GM12878 (cell line): ENCODE data around the gene N4BP2. TPM values are rescaled to one million over a fixed set of nuclear protein-coding genes. Genes with fewer than 3 reads are reported as not detected.

Experiments
- EP300 ChIP-seq, 2 experiments: fragments of 150-350 bp in 1 of 2; IDR thresholded peaks; 2 replicates each; pipeline ENCODE4 v1.6.1; 2011 to 2012; ENCODE audit warnings: low read depth in 2 of 2, low read length in 2 of 2, borderline replicate concordance in 1 of 2, improper control_type of control experiment in 1 of 2, inconsistent platforms in 1 of 2; ENCODE audit not compliant: control insufficient read depth in 1 of 2
- IKZF2 ChIP-seq, 2 experiments: fragments of 450-650 bp; IDR thresholded peaks; 2 replicates each; pipeline ENCODE4 v1.6.1; 2017; ENCODE audit warnings: mild to moderate bottlenecking in 2 of 2, moderate library complexity in 2 of 2
- POLR2AphosphoS5 ChIP-seq: IDR thresholded peaks from 2 replicates; pipeline ENCODE4 v1.6.1; 2011; ENCODE audit warnings: mild to moderate bottlenecking, low read length, inconsistent platforms
- RELB ChIP-seq: fragments of 450-650 bp; IDR thresholded peaks from 2 replicates; pipeline ENCODE4 v1.6.1; 2017; ENCODE audit warnings: low read depth, mild to moderate bottlenecking, moderate library complexity
- SRF ChIP-seq, 2 experiments: IDR thresholded peaks; 2 replicates each; pipeline ENCODE4 v1.6.1; 2011; ENCODE audit warnings: low read depth in 2 of 2, low read length in 2 of 2, mild to moderate bottlenecking in 1 of 2, moderate library complexity in 1 of 2
- ZNF687 ChIP-seq: fragments of 450-650 bp; IDR thresholded peaks from 2 replicates; pipeline ENCODE4 v1.6.1; 2017; ENCODE audit warnings: mild to moderate bottlenecking, moderate library complexity
- polyA plus RNA-seq, 11 experiments: library from polyadenylated mRNA; depleted of rRNA in 4 of 11; unstranded in 6 of 11; stranded (reverse) in 5 of 11; fragments of >200 nt; fragmentation: Nextera tagmentation in 4 of 11; fragmentation: Illumina TruSeq in 1 of 11; extraction: Ambion mirVana in 4 of 11; extraction: Trizol in 1 of 11; gene quantifications; 1 replicate in 1 of 11; 2 replicates in 10 of 11; pipeline versions ENCODE4 v1.2.1 to v1.2.3, GENCODE V29; 2011 to 2016; ENCODE audit warnings: inconsistent platforms in 2 of 11, missing spikeins in 2 of 11, low read depth in 1 of 11
- total RNA-seq, 4 experiments: library from RNA; depleted of rRNA in 3 of 4; stranded (reverse); fragments of >200 nt in 3 of 4; fragmentation: Illumina TruSeq in 1 of 4; extraction: Trizol in 1 of 4; gene quantifications; 2 replicates each; pipeline versions ENCODE4 v1.2.1 to v1.2.3, GENCODE V29; 2013 to 2021

The N4BP2 gene
- total and polyA plus RNA-seq, 10 of the 15 experiments (the other 5 are each of a cell fraction or from before 2014, with no cell fraction given) = 2.3 to 18.7 (median 10.0) TPM

GRCh38 chr4:40170588-40170987, 113.9 kb downstream of the N4BP2 start (continued):
- peak; percentile 59 for TF ChIP-seq ZNF687
- TF ChIP-seq SRF (IDR thresholded peaks at IDR 0.05; ENCODE audit: low read depth in 2 of 2, low read length in 2 of 2) = no peak
- TF ChIP-seq IKZF2 (IDR thresholded peaks at IDR 0.05) = peak; percentile 70 to 87; a peak in 3 of 4 replicates
- TF ChIP-seq POLR2AphosphoS5 = no peak
- peak; percentile 38 to 86; a peak in 3 of 4 replicates for TF ChIP-seq EP300 (IDR thresholded peaks at IDR 0.05; ENCODE audit: borderline replicate concordance in 1 of 2, control insufficient read depth in 1 of 2, low read depth in 2 of 2, low read length in 2 of 2)
- 0 out of 2 replicates have a peak, but pooled peaks have one; percentile 37 for TF ChIP-seq RELB
